Right renal pelvis (tissue), 4 donors: Measurements from ENCODE around the gene CORO7. TPM values are rescaled to one million over a fixed set of nuclear protein-coding genes. Genes with fewer than 3 reads are reported as not detected.

Source experiments
- DNase-seq, 4 donors: peaks; one replicate each; pipeline ENCODE4 v3.0.0-alpha.2; 2013; ENCODE audit warnings: low read depth in 4 of 4, low spot score in 3 of 4, missing footprints in 1 of 4
- polyA plus RNA-seq, 4 donors: library from polyadenylated mRNA; unstranded; fragments of 120-200 nt; gene quantifications; one replicate each; pipeline ENCODE4 v1.2.1, GENCODE V29; 2013; ENCODE audit not compliant: insufficient read length in 4 of 4

Gene CORO7
- 10 to 100 TPM; 15.1 to 22.0 (median 16.9) TPM for polyA plus RNA-seq

DNA sequence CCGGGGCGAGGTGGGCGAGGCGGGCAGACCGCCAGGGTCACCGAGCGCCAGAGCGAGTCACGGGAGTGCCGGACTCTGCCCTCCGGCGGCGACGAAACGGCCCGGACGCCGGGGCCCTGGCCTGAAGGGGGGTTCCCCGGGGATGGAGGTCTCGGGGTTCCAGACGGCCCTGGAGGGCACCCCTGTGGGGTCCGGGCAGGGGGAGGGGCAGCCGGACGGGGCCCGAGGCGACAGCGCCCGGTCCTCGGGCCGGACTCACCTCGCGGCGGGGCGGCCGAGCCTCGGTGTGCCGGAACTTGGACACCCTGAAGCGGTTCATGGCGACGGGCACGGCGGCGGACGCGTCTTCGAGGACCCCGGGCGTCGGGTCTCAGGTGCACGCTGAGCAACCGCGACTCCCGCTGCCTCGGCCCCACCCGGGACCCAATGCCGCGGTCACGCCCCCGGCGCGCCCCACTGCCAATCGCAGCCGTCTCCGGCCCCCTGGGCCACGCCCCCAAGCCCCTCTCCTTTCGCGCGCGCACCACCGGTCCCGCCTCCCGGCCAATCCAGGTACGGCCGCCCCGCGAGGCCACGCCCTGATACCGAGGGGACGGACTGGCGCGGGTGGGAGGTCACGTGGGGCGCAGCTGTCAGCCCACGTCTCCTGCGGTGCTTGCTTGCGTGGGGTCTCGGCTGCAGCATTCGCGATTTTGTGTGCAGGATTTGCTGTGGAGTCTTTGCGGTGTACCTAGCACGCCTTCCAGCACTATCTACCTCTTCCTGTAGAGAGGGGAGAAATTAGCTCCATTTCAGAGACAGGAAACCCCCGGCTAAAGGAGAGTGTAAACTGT is at the start of gene CORO7:
Gene CORO7 (minus strand): TSS at position 397 of the 833 bp plus-strand sequence. CDS start 78 bp downstream, at position 319.
- peak; percentile 70 to 79 (median 75) for DNase-seq

DNA sequence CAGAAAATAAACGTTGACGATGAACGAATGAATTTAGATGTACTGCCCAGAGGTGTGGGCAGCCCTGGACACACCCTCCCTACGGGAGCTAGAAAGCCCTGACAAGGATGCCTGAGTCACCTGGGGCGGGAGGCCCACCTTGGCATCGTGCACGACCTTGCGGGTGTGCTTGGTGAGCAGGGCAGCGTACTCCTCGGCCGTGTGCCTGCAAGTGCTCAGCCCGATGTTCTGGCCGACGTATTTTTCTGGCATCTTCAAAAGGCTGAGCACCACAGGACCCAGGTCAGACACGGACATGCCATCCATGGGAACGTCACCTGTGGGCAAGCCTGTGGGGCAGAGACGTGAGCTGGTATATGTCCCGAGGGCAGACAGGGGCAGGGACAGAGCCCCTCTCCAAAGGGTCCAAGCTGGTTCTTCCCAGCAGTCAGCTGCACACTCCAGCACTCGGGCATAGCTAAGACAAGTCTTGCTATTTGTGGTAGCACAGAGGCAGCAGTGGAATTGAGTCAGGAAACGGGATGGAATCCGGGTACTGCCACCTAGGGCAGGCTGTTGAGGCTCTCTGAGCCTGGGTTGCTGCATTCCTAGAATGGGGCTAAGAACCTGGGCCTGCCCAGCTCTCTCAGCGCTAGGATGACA is 47.2 kb upstream of the CORO7 start:
- DNase-seq: no peak

DNA sequence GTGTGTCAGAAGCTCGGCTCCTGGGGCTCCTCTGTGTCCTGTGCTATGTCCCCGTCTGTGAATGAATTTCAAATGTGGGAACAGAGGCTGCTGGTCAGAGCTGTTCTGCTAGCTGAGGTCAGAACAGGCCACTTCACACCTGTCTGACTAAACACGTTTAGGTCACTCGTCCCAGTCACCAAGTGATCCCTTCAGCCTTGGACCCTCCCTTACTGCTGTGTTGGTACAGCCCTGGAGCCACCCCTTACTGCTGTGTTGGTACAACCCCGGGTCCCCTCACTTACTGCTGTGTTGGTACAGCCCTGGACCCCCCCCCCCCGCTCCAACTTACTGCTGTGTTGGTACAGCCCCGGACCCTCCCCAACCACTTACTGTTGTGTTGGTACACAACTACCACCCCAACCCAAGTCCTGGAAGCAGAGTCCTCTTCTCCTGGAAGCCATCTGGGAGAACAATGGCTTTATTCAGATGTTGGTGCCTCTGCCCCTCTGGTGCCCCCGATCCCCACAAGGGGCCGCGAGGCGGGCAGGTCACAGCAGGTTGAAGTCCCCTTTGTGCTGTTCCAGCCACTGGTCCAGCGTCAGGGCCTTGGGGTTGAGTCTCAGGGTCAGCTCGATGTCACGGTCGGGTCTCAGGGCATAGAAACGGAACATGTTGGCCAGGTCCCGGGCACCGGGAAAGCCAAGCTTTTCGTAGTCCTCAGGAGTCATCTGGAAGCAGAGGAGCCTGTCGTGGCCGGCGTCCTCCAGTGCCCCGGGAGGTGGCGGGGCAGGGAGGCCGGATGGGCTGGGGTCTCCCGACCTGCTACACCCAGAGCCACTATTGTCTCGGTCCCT is 45.1 kb upstream of the CORO7 start:
- no peak for DNase-seq

GRCh38 chr16:4460936-4461249 is 44.5 kb upstream of the CORO7 start:
- no peak for DNase-seq

GRCh38 chr16:4455951-4456350 is 39.6 kb upstream of the CORO7 start:
- no peak for DNase-seq

DNA sequence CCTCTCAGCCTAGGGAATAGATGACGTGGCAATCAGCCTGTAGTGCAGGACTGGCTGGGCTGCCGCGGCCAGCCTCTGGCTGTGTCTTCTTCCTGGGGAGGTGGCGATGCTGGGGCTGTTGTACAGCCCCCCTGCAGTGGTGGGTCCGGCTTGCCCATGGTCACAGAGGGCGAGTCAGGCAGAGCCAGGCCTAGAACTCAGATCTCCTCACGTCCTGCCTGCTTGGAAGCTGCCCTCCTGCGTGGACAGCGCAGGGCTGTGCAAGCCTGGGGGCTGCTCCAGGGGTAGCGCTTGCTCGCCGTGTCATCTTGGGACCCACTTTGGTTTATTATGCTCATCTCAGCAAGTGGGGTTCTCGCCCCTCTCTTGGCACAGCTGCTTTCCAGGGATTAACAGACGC is 38.7 kb upstream of the CORO7 start:
- DNase-seq: no peak

DNA sequence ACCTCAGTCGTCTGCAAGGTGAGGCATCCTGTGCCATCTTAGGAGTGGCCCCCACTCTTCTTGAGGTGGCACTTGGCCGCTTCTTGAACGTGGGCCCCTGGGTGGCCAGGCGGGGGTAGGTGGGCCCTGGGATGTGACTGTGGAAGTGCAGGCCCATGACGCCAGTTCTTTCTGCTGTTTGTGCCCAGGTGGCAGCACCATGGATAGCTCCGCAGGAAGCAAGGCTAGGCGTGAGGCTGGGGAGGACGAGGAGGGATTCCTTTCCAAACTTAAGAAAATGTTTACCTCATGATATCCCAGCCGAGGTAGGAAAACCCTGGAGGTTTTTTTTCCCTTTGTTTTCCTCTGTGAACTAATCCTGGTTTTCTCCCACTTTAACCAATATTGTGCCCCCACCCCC is 38.2 kb upstream of the CORO7 start:
- DNase-seq: no peak

DNA sequence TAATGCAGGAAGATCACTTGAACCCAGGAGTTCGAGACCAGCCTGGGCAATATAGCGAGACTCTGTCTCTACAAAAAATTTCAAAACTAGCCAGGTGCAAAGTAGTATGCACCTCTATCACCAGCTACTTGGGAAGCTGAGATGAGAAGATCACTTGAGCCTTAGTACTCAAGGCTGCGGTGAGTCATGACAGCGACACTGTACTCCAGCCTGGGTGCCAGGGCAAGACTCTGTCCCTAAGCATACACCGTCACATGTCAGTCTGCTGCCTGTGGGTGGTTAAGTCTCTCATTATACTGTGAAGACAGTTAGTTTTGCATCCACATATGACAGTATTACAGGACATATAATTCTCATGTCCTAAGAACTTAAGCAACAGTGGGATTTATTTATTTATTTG is 36.3 kb upstream of the CORO7 start:
- no peak for DNase-seq

- no peak for DNase-seq
Observed at GRCh38 chr16:4450931-4451519, 34.6 kb upstream of the CORO7 start.

DNA sequence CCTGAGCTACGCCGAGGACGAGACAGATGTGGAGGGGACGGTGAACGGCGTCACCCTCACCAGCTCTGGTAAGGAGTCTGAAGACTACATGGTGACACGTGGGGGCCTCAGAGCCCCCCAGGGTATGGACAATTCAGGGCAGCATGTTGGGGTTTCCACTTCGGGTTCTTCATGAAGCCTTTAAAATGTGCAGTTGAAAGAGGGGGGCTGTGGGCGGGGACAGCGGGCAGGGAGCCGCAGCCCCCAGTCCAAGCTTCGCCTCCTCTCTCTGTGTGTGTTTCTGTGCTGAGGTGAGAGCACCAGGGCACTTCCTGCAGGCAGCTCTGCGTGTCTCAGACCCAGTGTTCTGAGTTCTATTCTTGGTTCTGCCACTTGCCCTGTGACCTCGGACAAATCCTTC is 34.0 kb upstream of the CORO7 start:
- no peak for DNase-seq

- no peak for DNase-seq
Observed at GRCh38 chr16:4443986-4444385, 27.6 kb upstream of the CORO7 start.

GRCh38 chr16:4443271-4443670 is 26.9 kb upstream of the CORO7 start:
- no peak for DNase-seq

DNA sequence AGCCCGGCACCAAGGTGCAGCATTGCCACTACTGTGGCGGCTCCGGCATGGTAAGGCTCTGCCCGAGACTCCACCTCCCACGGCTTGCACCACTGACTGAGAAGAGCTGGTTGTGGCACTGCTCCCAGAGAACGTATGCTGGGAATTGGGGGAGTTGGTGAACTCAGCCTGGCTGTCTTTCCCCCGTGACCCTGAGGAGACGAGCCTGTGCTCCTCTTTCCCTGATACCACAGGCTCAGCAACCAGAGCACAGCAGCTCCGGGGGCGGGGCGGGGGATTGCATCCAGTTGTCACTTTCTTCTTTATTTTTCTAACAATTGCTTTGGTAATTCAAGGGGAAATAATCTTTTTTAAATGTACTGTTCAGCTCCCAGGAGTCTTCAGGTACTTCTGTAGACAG is 26.0 kb upstream of the CORO7 start:
- DNase-seq: no peak

DNA sequence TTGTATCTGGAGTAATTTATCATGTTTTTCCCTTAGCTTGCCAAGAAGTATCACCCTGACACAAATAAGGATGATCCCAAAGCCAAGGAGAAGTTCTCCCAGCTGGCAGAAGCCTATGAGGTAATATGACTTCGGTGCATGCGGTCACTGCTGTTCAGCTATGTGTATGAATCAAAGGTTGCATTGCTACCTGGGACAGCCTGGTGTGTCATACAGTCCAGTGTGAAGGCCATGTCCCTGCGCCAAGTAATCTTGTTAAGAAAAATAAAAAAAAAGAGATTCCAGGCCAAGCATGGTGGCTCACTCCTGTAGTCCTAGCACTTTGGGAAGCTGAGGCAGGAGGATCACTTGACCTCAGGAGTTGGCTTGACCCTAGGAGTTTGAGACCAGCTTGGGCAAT is 21.0 kb upstream of the CORO7 start:
- no peak for DNase-seq

- no peak for DNase-seq
Observed at GRCh38 chr16:4435337-4436067, 19.1 kb upstream of the CORO7 start.

DNA sequence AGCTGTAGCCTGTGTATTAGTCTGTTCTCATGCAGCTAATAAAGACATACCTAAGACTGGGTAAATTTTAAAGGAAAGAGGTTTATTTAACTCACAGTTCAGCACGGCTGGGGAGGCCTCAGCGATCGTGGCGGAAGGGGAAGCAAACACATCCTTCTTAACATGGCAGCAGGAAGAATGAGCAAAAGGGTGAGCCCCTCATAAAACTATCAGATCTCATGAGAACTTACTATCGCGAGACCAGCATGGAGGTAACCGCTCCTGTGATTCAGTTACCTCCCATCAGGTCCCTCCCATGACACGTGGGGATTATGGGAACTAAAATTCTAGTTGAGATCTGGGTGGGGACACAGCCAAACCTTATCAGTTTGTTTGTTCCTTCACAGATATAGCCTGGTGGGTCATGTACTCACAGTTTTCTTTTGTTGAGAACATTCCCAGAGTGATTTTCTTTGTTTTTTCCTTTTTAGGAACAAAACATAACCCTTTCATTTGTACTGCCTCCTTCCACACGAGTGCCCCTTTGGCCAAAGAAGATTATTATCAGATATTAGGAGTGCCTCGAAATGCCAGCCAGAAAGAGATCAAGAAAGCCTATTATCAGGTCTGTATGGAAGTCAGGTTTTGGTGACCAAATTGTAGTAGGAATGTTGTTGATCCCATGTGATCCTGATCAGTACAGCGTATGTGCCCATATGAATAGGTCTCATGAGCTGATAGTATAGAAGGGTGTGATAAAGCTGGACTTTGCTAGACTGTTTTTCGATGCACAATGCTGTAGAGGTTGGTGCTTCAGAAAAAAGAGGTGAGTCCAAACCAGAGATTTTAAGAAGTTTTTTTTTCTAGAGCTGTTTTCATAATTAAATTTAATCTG is 17.8 kb upstream of the CORO7 start:
- no peak for DNase-seq

GRCh38 chr16:4433228-4433627 is 16.8 kb upstream of the CORO7 start:
- DNase-seq: no peak

DNA sequence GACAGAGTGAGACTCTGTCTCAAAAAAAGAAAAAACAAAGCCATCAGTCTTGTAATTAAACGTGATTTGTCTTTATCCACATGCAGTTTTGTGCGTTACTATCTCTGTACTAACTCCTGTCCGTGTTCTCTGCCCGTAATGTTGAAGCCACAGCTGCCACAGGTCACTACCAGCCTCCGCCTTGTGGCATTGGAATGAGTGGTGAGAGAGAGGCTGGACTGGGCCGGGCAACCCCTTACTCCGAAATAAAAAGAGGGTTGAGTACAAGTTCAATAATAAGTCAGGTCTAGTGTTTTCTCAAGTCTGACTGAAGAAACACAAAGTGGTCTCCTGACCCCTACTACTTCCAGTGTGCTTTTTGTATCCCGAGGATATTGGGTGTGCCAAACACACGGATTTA is 14.6 kb upstream of the CORO7 start:
- DNase-seq: no peak

GRCh38 chr16:4428500-4428899 is 12.1 kb upstream of the CORO7 start:
- DNase-seq: no peak
